HCT116 (cell line): ENCODE measurements around the gene CASK.

Source experiments
- CTCF ChIP-seq, 3 experiments: fragments of 200-600 bp in 1 of 3; sonication (generic) in 1 of 3; IDR thresholded peaks in 2 of 3; conservative IDR thresholded peaks in 1 of 3; 2 replicates each; pipeline ENCODE4 v1.5.1; 2012 to 2017; ENCODE audit warnings: low read depth in 2 of 3, low read length in 2 of 3, antibody characterized with exemption in 1 of 3, borderline replicate concordance in 1 of 3, control low read depth in 1 of 3, mild to moderate bottlenecking in 1 of 3, mixed read lengths in 1 of 3, mixed run types in 1 of 3, moderate library complexity in 1 of 3; ENCODE audit not compliant: insufficient read depth in 1 of 3
- MAX ChIP-seq: IDR thresholded peaks from 2 replicates; pipeline ENCODE4 v1.6.1; 2012
- POLR2A ChIP-seq: IDR thresholded peaks from 2 replicates; pipeline ENCODE4 v1.7.0; 2011; ENCODE audit warnings: borderline replicate concordance; ENCODE audit not compliant: insufficient read depth, insufficient read length; ENCODE audit errors: extremely low read depth

GRCh38 chrX:41720125-41720779 lies 203.1 kb downstream of the CASK start:
- TF ChIP-seq CTCF (IDR thresholded peaks at IDR 0.05 in 2 of 3, conservative IDR thresholded peaks at IDR 0.05 in 1 of 3; ENCODE audit: borderline replicate concordance in 1 of 3, insufficient read depth in 1 of 3, low read depth in 2 of 3, low read length in 2 of 3) (no peak), POLR2A (no peak), MAX (no peak)
